Gastroesophageal sphincter (tissue), 3 donors: ENCODE measurements around the gene KLK1.

Source experiments
- CTCF ChIP-seq, 4 experiments: fragments of 200-600 bp in 2 of 4; fragments of 450-650 bp in 2 of 4; sonication (generic) in 1 of 4; IDR thresholded peaks; one replicate each; pipeline ENCODE4 v1.5.1; 2017 to 2019; ENCODE audit warnings: antibody characterized with exemption in 4 of 4, mild to moderate bottlenecking in 2 of 4, moderate library complexity in 2 of 4
- EP300 ChIP-seq: sonication (generic); formaldehyde crosslinking; IDR thresholded peaks from one replicate; pipeline ENCODE4 v1.6.1; 2017; ENCODE audit warnings: antibody characterized with exemption, mild to moderate bottlenecking
- POLR2A ChIP-seq, 2 donors: fragments of 450-650 bp; IDR thresholded peaks; one replicate each; pipeline ENCODE4 v1.6.1; 2017; ENCODE audit warnings: antibody characterized with exemption in 2 of 2, mild to moderate bottlenecking in 2 of 2, moderate library complexity in 1 of 2
- POLR2AphosphoS5 ChIP-seq: sonication (generic); formaldehyde crosslinking; IDR thresholded peaks from one replicate; pipeline ENCODE4 v1.6.1; 2017; ENCODE audit warnings: antibody characterized with exemption

GRCh38 chr19:50791594-50792271 is 31.9 kb downstream of the KLK1 start:
- TF ChIP-seq CTCF (IDR thresholded peaks at IDR 0.05) (no peak), POLR2A (IDR thresholded peaks at IDR 0.05) (no peak), POLR2AphosphoS5 (no peak), EP300 (no peak)
